Myocyte (in vitro differentiated cells): ENCODE data around the gene ETHE1. TPM values are rescaled to one million over a fixed set of nuclear protein-coding genes. Genes with fewer than 3 reads are reported as not detected.
A peak's percentile ranks its signal among the peaks of the same experiment; 100 is the strongest.
"Not testable (repeated sequence)": the region's sequence is repeated elsewhere in the genome, so short reads cannot be mapped to it uniquely, and the experiment has no call there.

ENCODE experiments used
- DNase-seq: peaks from one replicate; pipeline ENCODE4 v3.0.0-alpha.2; 2012; ENCODE audit warnings: low read depth
- total RNA-seq: library from RNA; depleted of rRNA; stranded (reverse); fragments of >200 nt; gene quantifications from 2 replicates; pipeline ENCODE4 v1.2.3, GENCODE V29; 2014

The ETHE1 gene
- total RNA-seq, 1 donor from 2014 or later: 19.8 TPM

DNA sequence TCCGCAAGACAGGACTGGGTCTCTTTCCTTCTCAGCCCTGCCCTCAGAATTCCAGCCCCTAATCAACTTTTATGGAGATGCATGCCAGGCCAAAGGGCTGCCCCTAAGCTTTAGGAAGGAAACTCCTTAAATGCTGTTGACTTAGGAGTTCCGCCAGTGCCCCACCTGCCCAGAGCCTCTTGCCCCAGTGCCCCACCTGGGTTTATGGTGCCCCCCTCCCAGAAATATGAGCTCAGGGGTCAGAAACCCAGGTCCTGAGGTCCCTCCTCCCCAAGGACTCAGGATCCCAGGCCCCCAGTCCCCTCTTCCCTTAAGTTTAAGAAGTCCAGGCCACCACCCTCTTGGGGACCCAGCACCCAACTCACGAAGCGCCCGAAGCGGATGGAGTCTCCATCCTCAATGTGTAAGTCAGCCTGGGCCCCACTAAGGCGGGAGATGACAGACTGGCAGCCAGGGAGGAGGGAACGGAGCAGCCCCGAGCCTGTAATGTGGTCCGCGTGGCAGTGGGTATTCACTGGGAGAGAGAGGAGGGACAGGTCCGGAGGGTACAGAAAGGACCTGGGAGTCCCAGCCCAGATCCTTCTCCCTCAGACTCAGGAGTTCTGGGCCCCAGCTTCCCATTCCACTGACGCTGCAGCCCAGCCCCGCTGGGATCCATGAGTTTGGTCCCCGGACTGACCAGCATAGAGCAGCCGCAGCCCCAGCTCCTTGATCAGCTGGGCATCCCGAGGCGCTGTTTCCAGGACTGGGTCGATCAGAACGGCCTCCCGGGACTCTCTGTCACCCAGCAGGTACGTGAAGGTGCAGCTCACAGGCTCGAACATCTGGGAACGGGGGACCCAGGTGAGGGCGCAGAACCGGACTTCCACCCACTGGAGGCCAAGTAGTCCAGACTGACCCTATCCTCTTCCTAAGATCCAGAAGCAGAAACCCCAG is 897 bp downstream of the ETHE1 start:
- peak; percentile 8 for DNase-seq

DNA sequence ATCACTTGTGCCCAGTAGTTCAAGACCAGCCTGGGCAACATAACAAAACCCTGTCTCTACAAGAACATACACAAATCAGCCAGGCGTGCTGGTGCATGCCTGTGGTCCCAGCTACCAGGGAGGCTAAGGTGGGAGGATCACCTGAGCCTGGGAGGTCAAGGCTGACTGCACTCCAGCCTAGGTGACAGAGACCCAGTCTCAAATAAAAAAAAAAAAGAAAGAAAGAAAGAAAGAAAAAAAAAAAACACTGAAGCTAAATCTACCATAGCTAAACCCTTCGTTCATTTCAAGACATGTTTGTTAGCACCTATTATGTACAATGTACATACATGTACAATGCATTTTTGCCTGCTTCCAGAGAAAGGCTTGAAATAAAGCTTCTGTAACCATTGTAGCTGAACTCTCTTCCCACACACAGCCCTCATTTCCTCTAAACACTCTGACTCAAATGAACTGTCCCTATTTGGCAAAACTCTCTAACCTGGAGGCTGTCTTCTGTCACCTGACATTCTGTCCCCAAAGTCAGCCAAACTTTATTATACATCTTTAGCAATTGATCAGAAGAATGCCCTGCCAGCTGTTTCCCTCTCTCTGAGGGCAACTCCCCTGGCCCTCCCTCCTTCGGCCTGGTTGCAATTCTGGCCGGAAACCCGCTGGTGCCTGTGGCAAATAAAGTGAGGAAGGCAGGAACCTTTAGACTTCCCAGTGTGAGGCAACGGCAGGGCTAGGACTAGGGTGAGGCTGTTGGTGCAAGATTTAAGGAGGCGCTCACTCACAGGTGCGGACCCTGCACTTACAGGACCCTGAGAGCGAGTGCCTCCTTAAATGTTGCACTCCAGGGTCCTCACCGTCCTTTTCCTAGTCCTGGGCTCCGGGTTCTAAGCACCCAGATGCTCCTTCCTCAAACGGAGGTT is 1.8 kb downstream of the ETHE1 start:
- peak; percentile 24 for DNase-seq

DNA sequence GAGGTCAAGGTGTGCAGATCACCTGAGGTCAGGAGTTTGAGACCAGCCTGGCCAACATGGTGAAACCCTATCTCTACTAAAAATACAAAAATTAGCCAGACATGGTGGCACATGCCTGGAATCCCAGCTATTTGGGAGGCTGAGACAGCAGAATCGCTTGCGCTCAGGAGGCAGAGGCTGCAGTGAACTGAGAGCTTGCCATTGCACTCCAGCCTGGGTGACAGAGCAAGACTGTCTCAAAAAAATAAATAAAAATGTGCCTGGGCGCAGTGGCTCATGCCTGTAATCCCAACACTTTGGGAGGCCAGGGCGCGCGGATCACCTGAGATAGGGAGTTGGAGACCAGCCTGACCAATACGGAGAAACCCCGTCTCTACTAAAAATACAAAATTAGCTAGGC is 3.3 kb downstream of the ETHE1 start:
- DNase-seq: not testable (repeated sequence)

DNA sequence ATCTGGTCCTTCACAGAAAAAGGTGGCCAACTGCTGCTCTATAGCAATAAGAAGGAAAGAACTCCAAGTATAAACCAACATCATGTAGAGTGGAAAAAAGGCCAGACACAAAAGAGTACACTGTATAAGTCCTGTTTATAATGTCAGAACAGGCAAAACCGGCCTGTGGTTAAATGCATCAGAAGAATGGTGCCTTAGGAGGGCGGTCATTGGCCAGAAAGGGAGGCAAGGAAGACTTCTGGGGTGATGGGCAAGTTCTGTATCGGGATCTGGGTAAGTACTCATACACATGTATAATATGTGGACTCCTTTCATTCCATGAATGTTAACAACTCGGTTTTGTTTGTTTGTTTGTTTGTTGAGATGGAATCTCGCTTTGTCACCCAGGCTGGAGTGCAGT is 4.1 kb downstream of the ETHE1 start:
- DNase-seq: no peak

DNA sequence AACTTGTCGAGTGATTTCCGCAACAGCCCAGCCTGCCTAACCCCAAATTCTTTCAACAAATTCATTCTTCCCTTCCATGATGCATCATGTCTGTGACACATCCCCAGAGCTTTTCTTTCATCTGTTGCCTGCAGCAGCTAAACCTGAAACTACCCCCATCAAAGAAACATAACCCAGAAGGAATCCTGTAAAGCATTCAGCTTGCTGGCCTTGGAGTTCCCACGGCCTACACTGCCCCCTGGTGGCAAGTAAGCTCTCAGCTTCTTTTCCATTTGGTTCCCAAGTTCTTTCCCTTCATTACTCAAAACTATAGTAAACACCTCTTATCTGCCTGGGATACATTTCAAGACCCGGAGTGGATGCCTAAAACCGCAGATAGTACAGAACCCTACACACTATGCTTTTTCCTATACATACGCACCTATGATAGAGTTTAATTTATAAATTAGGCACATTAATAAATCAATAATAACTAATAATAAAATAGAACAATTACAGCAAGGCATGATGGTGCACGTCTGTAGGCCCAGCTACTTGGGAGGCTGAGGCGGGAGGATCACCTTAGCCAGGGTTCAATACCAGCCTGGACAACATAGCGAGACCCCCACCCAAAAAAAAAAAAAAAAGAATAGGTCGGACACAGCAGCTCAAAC is 7.4 kb downstream of the ETHE1 start:
- DNase-seq: peak; percentile 89

- peak; percentile 26 for DNase-seq
These were observed 8.9 kb downstream of the ETHE1 start for GRCh38 chr19:43518051-43518450.

DNA sequence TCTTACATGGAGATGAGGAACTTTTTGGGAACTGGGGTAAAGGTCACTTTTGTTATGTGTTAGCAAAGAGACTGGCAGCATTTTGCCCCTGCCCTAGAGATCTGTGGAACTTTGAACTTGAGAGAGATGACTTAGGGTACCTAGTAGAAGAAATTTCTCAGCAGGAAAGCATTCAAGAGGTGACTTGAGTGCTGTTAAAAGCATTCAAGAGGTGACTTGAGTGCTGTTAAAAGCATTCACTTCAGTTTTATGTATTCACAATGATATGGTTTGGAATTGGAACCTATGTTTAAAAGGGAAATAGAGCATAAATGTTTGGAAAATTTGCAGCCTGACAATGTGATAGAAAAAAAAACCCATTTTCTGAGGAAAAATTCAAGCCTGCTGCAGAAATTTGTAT is 14.6 kb downstream of the ETHE1 start:
- DNase-seq: not testable (repeated sequence)

GRCh38 chr19:43511324-43511723 is 15.7 kb downstream of the ETHE1 start:
- DNase-seq: no peak

DNA sequence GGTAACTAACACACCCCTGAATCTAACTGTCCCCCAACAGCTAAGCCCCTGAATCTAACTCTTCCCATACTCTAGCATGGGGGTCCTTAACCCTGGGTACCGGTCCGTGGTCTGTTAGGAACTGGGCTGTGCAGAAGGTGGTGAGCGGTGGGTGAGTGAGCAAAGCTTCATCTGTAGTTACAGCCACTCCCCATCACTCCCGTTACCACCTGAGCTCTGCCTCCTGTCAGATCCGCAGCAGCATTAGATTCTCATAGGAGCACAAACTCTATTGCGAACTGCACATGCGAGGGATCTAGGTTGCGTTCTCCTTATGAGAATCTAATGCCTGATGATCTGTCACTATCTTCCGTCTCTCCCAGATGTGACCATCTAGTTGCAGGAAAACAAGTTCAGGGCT is 16.3 kb downstream of the ETHE1 start:
- no peak for DNase-seq

DNA sequence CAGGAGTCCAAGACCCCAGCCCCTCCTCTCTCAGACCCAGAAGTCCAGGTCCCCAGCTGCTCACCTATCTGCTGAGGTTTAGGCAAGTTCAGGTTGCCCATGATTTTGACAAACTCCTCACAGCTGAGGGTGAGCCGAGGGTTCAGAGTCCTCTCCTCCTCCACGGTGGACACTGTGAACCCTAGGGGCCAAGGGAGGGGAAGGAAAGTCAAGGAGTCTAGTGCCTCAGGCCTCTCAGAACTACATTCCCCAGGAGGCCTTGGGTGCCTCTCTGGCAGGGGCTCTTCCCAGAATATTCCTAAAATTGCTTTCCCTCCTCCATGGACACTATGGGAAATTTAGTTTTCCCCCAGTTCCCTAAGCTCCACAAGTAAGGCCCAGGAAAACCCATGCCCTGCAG is 19.1 kb downstream of the ETHE1 start:
- DNase-seq: no peak

GRCh38 chr19:43506629-43507028 is 20.4 kb downstream of the ETHE1 start:
- DNase-seq: no peak

GRCh38 chr19:43505941-43506340 is 21.1 kb downstream of the ETHE1 start:
- DNase-seq: no peak

DNA sequence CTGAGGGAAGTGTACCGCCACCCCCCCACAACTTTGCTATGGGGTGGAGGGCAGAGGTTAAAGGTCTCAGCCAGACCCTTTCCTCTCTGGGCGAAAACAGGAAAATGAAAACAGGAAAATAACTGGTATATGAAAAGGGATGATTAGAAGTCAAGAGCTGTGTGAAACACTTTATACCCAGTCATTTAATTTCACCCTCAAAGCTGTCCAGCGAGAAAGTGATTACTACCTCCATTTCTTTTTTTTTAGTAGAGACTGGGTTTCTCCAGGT is 21.9 kb downstream of the ETHE1 start:
- no peak for DNase-seq

DNA sequence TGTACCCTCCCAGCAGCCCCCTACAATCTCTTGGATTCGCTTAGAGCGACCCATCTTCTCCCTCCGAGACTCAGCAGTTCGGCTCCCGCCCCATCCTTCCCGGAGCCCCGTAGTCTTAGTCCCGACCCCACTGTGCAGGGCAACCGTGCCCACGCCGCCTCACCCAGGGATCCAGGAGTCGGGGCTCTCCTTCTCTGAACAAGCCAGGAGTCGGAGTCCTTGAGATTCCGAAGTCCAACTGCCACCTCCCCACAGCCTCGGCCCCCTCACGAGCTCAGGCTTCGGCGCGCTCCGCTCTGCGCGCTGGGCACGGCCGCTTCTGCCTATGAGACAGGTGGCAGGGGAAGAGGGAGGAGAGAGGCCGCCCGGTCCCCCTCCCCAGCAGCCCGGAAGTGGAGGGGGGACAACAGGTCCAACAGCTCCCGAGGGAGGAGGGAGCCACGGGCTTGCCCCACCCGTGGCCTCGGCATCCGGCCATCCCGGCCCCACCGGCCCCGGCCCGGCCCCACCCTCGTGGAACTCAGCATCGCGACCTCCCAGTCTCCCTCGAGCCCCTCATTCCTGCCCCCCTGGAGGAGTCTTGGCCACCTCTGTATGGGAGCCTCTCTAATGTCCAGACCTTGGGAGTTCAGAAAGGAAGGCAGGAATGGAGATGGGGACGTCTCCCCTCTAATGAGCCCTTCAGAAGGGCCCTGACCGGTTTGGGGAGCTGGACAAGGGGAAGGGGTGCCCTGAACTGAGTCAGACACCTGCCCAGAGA is 22.4 kb downstream of the ETHE1 start, which contains the start of gene PHLDB3:
Gene PHLDB3 (minus strand): TSS at position 321 of the 760 bp plus-strand sequence. CDS start 628 bp downstream, outside the sequence.
- peak; percentile 45 for DNase-seq

GRCh38 chr19:43503501-43504425 is 23.2 kb downstream of the ETHE1 start:
- DNase-seq: peak; percentile 96

DNA sequence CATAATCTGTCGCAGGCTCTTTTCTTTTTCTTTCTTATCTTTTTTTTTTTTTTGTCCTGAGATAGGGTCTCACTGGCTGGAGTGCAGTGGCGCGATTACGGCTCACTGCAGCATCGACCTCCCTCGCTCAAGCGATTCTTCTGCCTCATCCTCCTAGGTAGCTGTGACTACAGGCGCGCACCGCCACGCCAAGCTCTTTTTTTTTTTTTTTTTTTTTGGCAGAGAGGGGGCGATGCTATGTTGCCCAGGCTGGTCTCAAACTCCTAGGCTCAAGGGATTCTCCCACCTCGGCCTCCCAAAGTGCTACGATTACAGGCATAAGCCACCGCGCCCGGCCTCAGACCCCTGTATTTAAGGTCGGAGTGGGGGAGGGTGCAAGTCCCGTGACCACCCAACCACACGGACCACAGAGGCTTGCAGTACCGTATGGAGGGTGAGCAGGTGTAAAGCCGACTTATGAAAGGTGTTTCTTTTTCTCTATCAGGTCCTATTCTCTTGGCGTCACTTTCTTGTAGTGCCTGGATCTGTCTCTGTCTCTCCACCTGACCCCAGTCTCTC is 24.5 kb downstream of the ETHE1 start:
- no peak for DNase-seq

GRCh38 chr19:43501661-43502418 is 25.2 kb downstream of the ETHE1 start:
- no peak for DNase-seq

DNA sequence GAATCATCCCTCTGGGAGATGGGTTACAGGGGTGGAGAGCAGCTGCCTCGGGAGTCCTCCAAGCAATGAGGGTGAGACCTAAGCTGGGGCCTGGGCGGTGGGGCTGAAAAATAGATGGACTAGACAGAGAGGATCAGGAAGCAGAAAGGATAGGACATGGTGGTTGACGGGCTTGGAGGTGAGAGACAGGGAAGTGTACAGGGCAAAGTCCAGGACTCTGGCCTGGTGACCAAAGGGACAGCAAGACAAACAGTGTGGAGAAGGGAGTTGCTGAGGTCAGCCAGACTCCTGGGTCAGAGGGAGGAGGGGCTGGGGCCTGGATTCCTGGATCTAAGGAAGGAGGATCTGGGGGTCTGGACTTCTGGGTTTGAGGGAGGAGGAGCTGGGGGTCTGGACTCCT is 28.0 kb downstream of the ETHE1 start:
- DNase-seq: no peak
